SU-DHL-6 (cell line): ENCODE data around the gene NR2F1-AS1.

Experiments used
- H2AFZ ChIP-seq: fragments of 200-600 bp; sonication (generic); 2 replicates; pipeline ENCODE4 v1.6.1; 2014; ENCODE audit warnings: low read depth, mild to moderate bottlenecking, moderate library complexity, mixed read lengths, antibody characterized with exemption, low read length; ENCODE audit not compliant: severe bottlenecking
- H3F3A ChIP-seq: fragments of 200-600 bp; shearing (Covaris generic); 2 replicates; pipeline ENCODE4 v1.6.0; 2016; ENCODE audit warnings: antibody characterized with exemption, mild to moderate bottlenecking; ENCODE audit not compliant: insufficient read depth
- H3K27ac ChIP-seq: fragments of 200-600 bp; sonication (generic); 2 replicates; pipeline ENCODE4 v1.5.1; 2016; ENCODE audit warnings: low read depth, mild to moderate bottlenecking, low read length, moderate library complexity, mixed read lengths
- H3K27me3 ChIP-seq: fragments of 200-600 bp; sonication (generic), shearing (Covaris generic); 2 replicates; pipeline ENCODE4 v1.6.0; 2014; ENCODE audit warnings: mild to moderate bottlenecking, low read length
- H3K36me3 ChIP-seq: fragments of 200-600 bp; sonication (generic); 2 replicates; pipeline ENCODE4 v1.6.1; 2014; ENCODE audit warnings: mild to moderate bottlenecking, low read length, mixed read lengths
- H3K4me2 ChIP-seq: fragments of 300-600, 200-600 bp; shearing (Covaris generic), sonication (generic); 2 replicates; pipeline ENCODE4 v1.6.0; 2014; ENCODE audit warnings: low read length, low read depth, mild to moderate bottlenecking; ENCODE audit not compliant: poor library complexity, severe bottlenecking
- H3K4me3 ChIP-seq: fragments of 200-600 bp; sonication (generic); 2 replicates; pipeline ENCODE4 v1.5.1; 2014; ENCODE audit warnings: antibody characterized with exemption, low read length, mild to moderate bottlenecking, mixed read lengths; ENCODE audit not compliant: insufficient read depth, poor library complexity, severe bottlenecking
- H3K79me2 ChIP-seq: fragments of 200-600 bp; sonication (generic); 2 replicates; pipeline ENCODE4 v1.6.1; 2014; ENCODE audit warnings: mild to moderate bottlenecking, low read length, moderate library complexity; ENCODE audit not compliant: insufficient read depth
- H3K9ac ChIP-seq: fragments of 200-600 bp; sonication (generic); 2 replicates; pipeline ENCODE4 v1.7.0; 2014; ENCODE audit warnings: mild to moderate bottlenecking, low read length
- H3K9me2 ChIP-seq: fragments of 200-600 bp; sonication (generic); replicated peaks from 2 replicates; pipeline ENCODE4 v1.6.1; 2014; ENCODE audit warnings: low read length; ENCODE audit not compliant: insufficient read depth
- H3K9me3 ChIP-seq: fragments of 200-600 bp; sonication (generic); 2 replicates; pipeline ENCODE4 v1.6.1; 2014; ENCODE audit warnings: low read length, mixed read lengths; ENCODE audit not compliant: insufficient read depth
- H4K20me1 ChIP-seq: fragments of 200-600 bp; sonication (generic); 2 replicates; pipeline ENCODE4 v1.6.1; 2014; ENCODE audit warnings: low read depth, mild to moderate bottlenecking, antibody characterized with exemption, low read length, moderate library complexity, mixed read lengths
- CTCF ChIP-seq: fragments of 200-600 bp; sonication (generic); IDR thresholded peaks from one replicate; pipeline ENCODE4 v1.5.1; 2017; ENCODE audit warnings: antibody characterized with exemption, mild to moderate bottlenecking, low read length, moderate library complexity; ENCODE audit not compliant: insufficient read depth, poor library complexity, severe bottlenecking
- EZH2phosphoT487 ChIP-seq: fragments of 200-600 bp; sonication (generic), shearing (Covaris generic); conservative IDR thresholded peaks from 2 replicates; pipeline ENCODE4 v1.6.1; 2018; ENCODE audit warnings: mild to moderate bottlenecking, antibody characterized with exemption, low read length, moderate library complexity, mixed read lengths

NR2F1-AS1 gene

GRCh38 chr5:93587597-93588351 lies 6.8 kb upstream of the NR2F1-AS1 start:
- no peak overlapping the region for H3K4me3 ChIP-seq
- no peaks in the 10 kb centered on the region for H4K20me1 ChIP-seq
- H3K9ac ChIP-seq: no peak overlapping the region
- no peak overlapping the region for H3K27ac ChIP-seq
- H3F3A ChIP-seq: peaks cover 6% of the 10 kb centered on the region; the same call in 1 of the 2 replicates
- no peaks in the 10 kb centered on the region for H3K36me3 ChIP-seq
- no peak overlapping the region for H2AFZ ChIP-seq
- H3K9me3 ChIP-seq: no peaks in the 10 kb centered on the region
- H3K79me2 ChIP-seq: no peaks in the 10 kb centered on the region
- TF ChIP-seq EZH2phosphoT487 (no peak), CTCF (no peak)
- H3K9me2 ChIP-seq: no peaks in the 10 kb centered on the region
- H3K27me3 ChIP-seq: no peaks in the 10 kb centered on the region
- no peak overlapping the region for H3K4me2 ChIP-seq

GRCh38 chr5:93586736-93587596 lies 5.9 kb upstream of the NR2F1-AS1 start:
- Histone ChIP-seq H3F3A (peaks cover 6% of the 10 kb centered on the region; the same call in 1 of the 2 replicates), H3K9me3 (no peaks in the 10 kb centered on the region), H4K20me1 (no peaks in the 10 kb centered on the region), H2AFZ (no peak overlapping the region), H3K79me2 (no peaks in the 10 kb centered on the region), H3K27ac (no peak overlapping the region), H3K27me3 (no peaks in the 10 kb centered on the region), H3K9ac (no peak overlapping the region), H3K9me2 (no peaks in the 10 kb centered on the region), H3K36me3 (no peaks in the 10 kb centered on the region), H3K4me3 (no peak overlapping the region), H3K4me2 (no peak overlapping the region)
- TF ChIP-seq CTCF (no peak), EZH2phosphoT487 (no peak)

- TF ChIP-seq CTCF: no peak
- no peak for TF ChIP-seq EZH2phosphoT487
- Histone ChIP-seq H3K9me3 (no peaks in the 10 kb centered on the region), H3K4me3 (no peak overlapping the region), H3K27ac (no peak overlapping the region), H3K79me2 (no peaks in the 10 kb centered on the region), H3K9ac (no peak overlapping the region), H4K20me1 (no peaks in the 10 kb centered on the region), H3K27me3 (no peaks in the 10 kb centered on the region), H3K4me2 (no peak overlapping the region), H3K9me2 (no peaks in the 10 kb centered on the region), H3K36me3 (no peaks in the 10 kb centered on the region), H3F3A (peaks cover 6% of the 10 kb centered on the region; the same call in 1 of the 2 replicates), H2AFZ (no peak overlapping the region)
Observed at GRCh38 chr5:93585767-93586385, 4.9 kb upstream of the NR2F1-AS1 start.
